HepG2 (cell line): ENCODE measurements around the gene LIMK2. TPM values are rescaled to one million over a fixed set of nuclear protein-coding genes. Genes with fewer than 3 reads are reported as not detected.

ENCODE experiments used
- AGO2 ChIP-seq: fragments of 200-400 bp; formaldehyde crosslinking; optimal IDR thresholded peaks from 2 replicates; pipeline ENCODE3; 2017; ENCODE audit warnings: mild to moderate bottlenecking, low read depth, low read length, moderate library complexity
- HHEX ChIP-seq: IDR thresholded peaks from 2 replicates; pipeline ENCODE4 v1.6.1; 2016; ENCODE audit warnings: control low read depth
- JDP2 ChIP-seq: sonication (generic); formaldehyde crosslinking; IDR thresholded peaks from 2 replicates; pipeline ENCODE4 v1.8.1; 2022; ENCODE audit warnings: missing genetic modification reagents, borderline replicate concordance
- JUNB ChIP-seq: sonication (generic); formaldehyde crosslinking; IDR thresholded peaks from 2 replicates; pipeline ENCODE4 v1.8.0; 2022; ENCODE audit warnings: missing genetic modification reagents, mild to moderate bottlenecking, borderline replicate concordance
- KLF13 ChIP-seq: sonication (generic); formaldehyde crosslinking; IDR thresholded peaks from 2 replicates; pipeline ENCODE4 v1.4.0; 2020; ENCODE audit warnings: mild to moderate bottlenecking, missing genetic modification reagents
- MBD4 ChIP-seq: IDR thresholded peaks from 2 replicates; pipeline ENCODE4 v1.6.1; 2012; ENCODE audit warnings: low read length, inconsistent platforms, borderline replicate concordance
- MTF2 ChIP-seq: sonication (generic); formaldehyde crosslinking; IDR thresholded peaks from 2 replicates; pipeline ENCODE4 v1.5.0; 2020; ENCODE audit warnings: missing genetic modification reagents, borderline replicate concordance
- NKX3-1 ChIP-seq: sonication (generic); formaldehyde crosslinking; IDR thresholded peaks from 2 replicates; pipeline ENCODE4 v1.5.0; 2020; ENCODE audit warnings: missing genetic modification reagents
- SALL1 ChIP-seq: sonication (generic); formaldehyde crosslinking; IDR thresholded peaks from 2 replicates; pipeline ENCODE4 v1.8.0; 2022; ENCODE audit warnings: mild to moderate bottlenecking, missing genetic modification reagents
- SATB2 ChIP-seq: sonication (generic); formaldehyde crosslinking; IDR thresholded peaks from 2 replicates; pipeline ENCODE4 v1.5.0; 2020; ENCODE audit warnings: missing genetic modification reagents
- SOX5 ChIP-seq: IDR thresholded peaks from 2 replicates; pipeline ENCODE4 v1.6.1; 2016; ENCODE audit warnings: borderline replicate concordance
- TARDBP ChIP-seq: sonication (generic); formaldehyde crosslinking; IDR thresholded peaks from 2 replicates; pipeline ENCODE4 v1.8.0; 2022; ENCODE audit warnings: mild to moderate bottlenecking, missing genetic modification reagents
- TOPORS ChIP-seq: sonication (generic); formaldehyde crosslinking; IDR thresholded peaks from 2 replicates; pipeline ENCODE4 v1.8.0; 2023; ENCODE audit warnings: mild to moderate bottlenecking, missing genetic modification reagents
- ZBTB7B ChIP-seq: sonication (generic); formaldehyde crosslinking; IDR thresholded peaks from 2 replicates; pipeline ENCODE4 v1.4.0; 2020; ENCODE audit warnings: missing genetic modification reagents
- ZNF121 ChIP-seq: sonication (generic); formaldehyde crosslinking; IDR thresholded peaks from 2 replicates; pipeline ENCODE4 v1.5.0; 2020; ENCODE audit warnings: mild to moderate bottlenecking, missing genetic modification reagents
- ZNF776 ChIP-seq: sonication (generic); formaldehyde crosslinking; IDR thresholded peaks from 2 replicates; pipeline ENCODE4 v1.4.0; 2020; ENCODE audit warnings: mild to moderate bottlenecking, missing genetic modification reagents
- ZNF816 ChIP-seq: sonication (generic); formaldehyde crosslinking; IDR thresholded peaks from 2 replicates; pipeline ENCODE4 v1.8.0; 2022; ENCODE audit warnings: missing genetic modification reagents, mild to moderate bottlenecking, borderline replicate concordance
- ZSCAN20 ChIP-seq: sonication (generic); formaldehyde crosslinking; IDR thresholded peaks from 2 replicates; pipeline ENCODE4 v1.4.0; 2020; ENCODE audit warnings: missing genetic modification reagents, mild to moderate bottlenecking, borderline replicate concordance
- polyA plus RNA-seq, 8 experiments: library from polyadenylated mRNA; depleted of rRNA in 3 of 8; stranded (reverse) in 7 of 8; unstranded in 1 of 8; fragments of >200 nt; fragmentation: Illumina TruSeq in 4 of 8; extraction: Trizol in 4 of 8; gene quantifications; 2 replicates each; pipeline versions ENCODE4 v1.2.1 to v1.2.3, GENCODE V29; 2011 to 2016; ENCODE audit warnings: low read depth in 4 of 8, missing spikeins in 1 of 8, mixed read lengths in 1 of 8; ENCODE audit not compliant: insufficient read depth in 1 of 8
- total RNA-seq, 5 experiments: library from RNA; depleted of rRNA; stranded (reverse); fragments of >200 nt; fragmentation: Illumina TruSeq; extraction: Trizol; gene quantifications; 2 replicates each; pipeline ENCODE4 v1.2.3, GENCODE V29; 2016; ENCODE audit warnings: low read depth in 1 of 5
- TF ChIP-seq, protein P1 (sequence below): sonication (generic); formaldehyde crosslinking; IDR thresholded peaks from 2 replicates; pipeline ENCODE4 v1.5.1; 2020; ENCODE audit warnings: missing genetic modification reagents, mild to moderate bottlenecking, borderline replicate concordance
- TF ChIP-seq, protein P2 (sequence below): IDR thresholded peaks from 2 replicates; pipeline ENCODE4 v1.6.1; 2016; ENCODE audit warnings: mild to moderate bottlenecking
- TF ChIP-seq, protein P3 (sequence below): sonication (generic); formaldehyde crosslinking; IDR thresholded peaks from 2 replicates; pipeline ENCODE4 v1.8.0; 2022; ENCODE audit warnings: missing genetic modification reagents, low read depth, mild to moderate bottlenecking, borderline replicate concordance
- TF ChIP-seq, protein P4 (sequence below): sonication (generic); formaldehyde crosslinking; IDR thresholded peaks from 2 replicates; pipeline ENCODE4 v1.4.0; 2020; ENCODE audit warnings: missing genetic modification reagents
- TF ChIP-seq, protein P5 (sequence below): sonication (generic); formaldehyde crosslinking; IDR thresholded peaks from 2 replicates; pipeline ENCODE4 v1.4.0; 2020; ENCODE audit warnings: missing genetic modification reagents
- TF ChIP-seq, protein P6 (sequence below): sonication (generic); formaldehyde crosslinking; IDR thresholded peaks from 2 replicates; pipeline ENCODE4 v1.8.0; 2022; ENCODE audit warnings: missing genetic modification reagents, mild to moderate bottlenecking, inconsistent platforms, borderline replicate concordance

The LIMK2 gene
- total and polyA plus RNA-seq, 2 of the 13 experiments (the other 11 are each of a cell fraction or from before 2014, with no cell fraction given) = 20.9 to 29.8 TPM

DNA sequence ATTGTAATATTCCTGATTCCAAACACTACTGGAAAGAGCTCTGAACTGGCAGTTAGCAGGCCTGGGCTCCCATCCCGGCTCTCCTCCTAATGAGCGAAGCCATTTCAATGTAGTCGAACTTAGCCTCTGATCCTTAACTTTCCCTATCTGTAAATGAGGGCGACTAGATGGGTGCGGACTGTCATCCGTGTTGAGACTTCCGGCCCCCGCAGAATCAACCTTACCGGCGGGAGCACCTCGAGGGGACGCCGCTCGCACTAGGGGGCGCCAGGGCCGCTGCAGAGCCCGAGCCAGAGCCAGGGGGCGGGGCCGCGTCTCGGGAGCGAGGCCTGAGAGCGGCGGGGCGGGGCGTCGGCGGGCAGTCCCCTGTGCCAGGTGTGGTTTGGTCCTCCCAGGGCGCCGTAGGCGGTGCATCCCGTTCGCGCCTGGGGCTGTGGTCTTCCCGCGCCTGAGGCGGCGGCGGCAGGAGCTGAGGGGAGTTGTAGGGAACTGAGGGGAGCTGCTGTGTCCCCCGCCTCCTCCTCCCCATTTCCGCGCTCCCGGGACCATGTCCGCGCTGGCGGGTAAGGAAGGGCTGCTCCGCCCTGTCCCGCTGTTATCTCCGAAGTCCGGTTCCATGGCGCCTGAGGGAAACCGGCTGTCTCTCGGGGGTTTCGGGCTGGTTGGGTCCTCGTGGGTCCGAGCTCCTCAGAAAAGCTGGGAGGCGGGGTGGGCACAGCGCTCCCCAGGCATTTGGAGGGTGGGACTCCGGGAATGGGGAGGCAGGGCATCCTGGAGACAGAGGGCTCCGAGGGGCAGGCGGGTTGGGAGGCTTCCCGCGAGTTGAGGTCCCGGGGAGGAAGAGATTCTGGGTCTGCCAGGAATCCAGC is at the start of gene LIMK2 (continued):
- TF ChIP-seq, protein P1, sequence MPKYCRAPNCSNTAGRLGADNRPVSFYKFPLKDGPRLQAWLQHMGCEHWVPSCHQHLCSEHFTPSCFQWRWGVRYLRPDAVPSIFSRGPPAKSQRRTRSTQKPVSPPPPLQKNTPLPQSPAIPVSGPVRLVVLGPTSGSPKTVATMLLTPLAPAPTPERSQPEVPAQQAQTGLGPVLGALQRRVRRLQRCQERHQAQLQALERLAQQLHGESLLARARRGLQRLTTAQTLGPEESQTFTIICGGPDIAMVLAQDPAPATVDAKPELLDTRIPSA (CRISPR knock-in tag) = no peak
- TF ChIP-seq MBD4 (no peak), JDP2 (CRISPR knock-in tag) (no peak), ZNF816 (no peak), ZBTB7B (CRISPR knock-in tag) (peak; percentile 71; the same call in 1 of the 2 replicates), JUNB (CRISPR knock-in tag) (no peak), TOPORS (0 out of 2 replicates have a peak, but pooled peaks have one; percentile 60), SOX5 (peak; percentile 55; the same call in 1 of the 2 replicates), ZNF776 (CRISPR knock-in tag) (no peak), SATB2 (no peak), SALL1 (CRISPR knock-in tag) (peak; percentile 64), NKX3-1 (CRISPR knock-in tag) (0 out of 2 replicates have a peak, but pooled peaks have one; percentile 39), TARDBP (peak; percentile 73), ZNF121 (no peak), KLF13 (CRISPR knock-in tag) (no peak), MTF2 (no peak), AGO2 (peak; percentile 88), HHEX (no peak), ZSCAN20 (peak; percentile 43; the same call in 1 of the 2 replicates)
- TF ChIP-seq, protein P2, sequence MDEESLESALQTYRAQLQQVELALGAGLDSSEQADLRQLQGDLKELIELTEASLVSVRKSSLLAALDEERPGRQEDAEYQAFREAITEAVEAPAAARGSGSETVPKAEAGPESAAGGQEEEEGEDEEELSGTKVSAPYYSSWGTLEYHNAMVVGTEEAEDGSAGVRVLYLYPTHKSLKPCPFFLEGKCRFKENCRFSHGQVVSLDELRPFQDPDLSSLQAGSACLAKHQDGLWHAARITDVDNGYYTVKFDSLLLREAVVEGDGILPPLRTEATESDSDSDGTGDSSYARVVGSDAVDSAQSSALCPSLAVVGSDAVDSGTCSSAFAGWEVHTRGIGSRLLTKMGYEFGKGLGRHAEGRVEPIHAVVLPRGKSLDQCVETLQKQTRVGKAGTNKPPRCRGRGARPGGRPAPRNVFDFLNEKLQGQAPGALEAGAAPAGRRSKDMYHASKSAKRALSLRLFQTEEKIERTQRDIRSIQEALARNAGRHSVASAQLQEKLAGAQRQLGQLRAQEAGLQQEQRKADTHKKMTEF (CRISPR knock-in tag) = peak; percentile 80
- TF ChIP-seq, protein P3, sequence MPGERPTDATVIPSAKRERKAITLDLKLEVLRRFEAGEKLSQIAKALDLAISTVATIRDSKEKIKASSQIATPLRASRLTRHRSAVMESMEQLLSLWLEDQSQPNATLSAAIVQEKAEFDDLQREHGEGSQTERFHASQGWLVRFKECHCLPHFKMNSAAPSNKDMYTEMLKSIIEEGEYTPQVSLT (CRISPR knock-in tag) = no peak
- TF ChIP-seq, protein P4, sequence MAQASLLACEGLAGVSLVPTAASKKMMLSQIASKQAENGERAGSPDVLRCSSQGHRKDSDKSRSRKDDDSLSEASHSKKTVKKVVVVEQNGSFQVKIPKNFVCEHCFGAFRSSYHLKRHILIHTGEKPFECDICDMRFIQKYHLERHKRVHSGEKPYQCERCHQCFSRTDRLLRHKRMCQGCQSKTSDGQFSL (CRISPR knock-in tag) = no peak
- TF ChIP-seq, protein P5, sequence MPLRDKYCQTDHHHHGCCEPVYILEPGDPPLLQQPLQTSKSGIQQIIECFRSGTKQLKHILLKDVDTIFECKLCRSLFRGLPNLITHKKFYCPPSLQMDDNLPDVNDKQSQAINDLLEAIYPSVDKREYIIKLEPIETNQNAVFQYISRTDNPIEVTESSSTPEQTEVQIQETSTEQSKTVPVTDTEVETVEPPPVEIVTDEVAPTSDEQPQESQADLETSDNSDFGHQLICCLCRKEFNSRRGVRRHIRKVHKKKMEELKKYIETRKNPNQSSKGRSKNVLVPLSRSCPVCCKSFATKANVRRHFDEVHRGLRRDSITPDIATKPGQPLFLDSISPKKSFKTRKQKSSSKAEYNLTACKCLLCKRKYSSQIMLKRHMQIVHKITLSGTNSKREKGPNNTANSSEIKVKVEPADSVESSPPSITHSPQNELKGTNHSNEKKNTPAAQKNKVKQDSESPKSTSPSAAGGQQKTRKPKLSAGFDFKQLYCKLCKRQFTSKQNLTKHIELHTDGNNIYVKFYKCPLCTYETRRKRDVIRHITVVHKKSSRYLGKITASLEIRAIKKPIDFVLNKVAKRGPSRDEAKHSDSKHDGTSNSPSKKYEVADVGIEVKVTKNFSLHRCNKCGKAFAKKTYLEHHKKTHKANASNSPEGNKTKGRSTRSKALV (CRISPR knock-in tag) = peak; percentile 41; the same call in 1 of the 2 replicates
- TF ChIP-seq, protein P6, sequence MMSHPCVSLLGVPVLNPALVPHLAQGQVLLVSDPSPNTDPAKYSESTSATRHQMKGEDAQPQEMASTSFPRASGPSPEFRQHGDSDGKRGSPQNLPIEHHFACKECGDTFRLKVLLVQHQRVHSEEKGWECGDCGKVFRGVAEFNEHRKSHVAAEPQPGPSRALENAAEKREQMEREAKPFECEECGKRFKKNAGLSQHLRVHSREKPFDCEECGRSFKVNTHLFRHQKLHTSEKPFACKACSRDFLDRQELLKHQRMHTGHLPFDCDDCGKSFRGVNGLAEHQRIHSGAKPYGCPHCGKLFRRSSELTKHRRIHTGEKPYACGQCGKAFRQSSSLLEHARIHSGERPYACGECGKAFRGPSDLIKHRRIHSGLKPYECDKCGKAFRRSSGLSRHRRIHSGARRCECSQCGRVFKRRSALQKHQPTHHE (CRISPR knock-in tag) = peak; percentile 41; the same call in 1 of the 2 replicates
